Dermis blood vessel endothelial cell (primary cell): Measurements from ENCODE around the gene ZNF398. TPM values are rescaled to one million over a fixed set of nuclear protein-coding genes. Genes with fewer than 3 reads are reported as not detected.

ENCODE experiments used
- DNase-seq: peaks from one replicate; pipeline ENCODE4 v3.0.0; 2010
- total RNA-seq: library from RNA; depleted of rRNA; stranded (reverse); fragments of >200 nt; gene quantifications from 2 replicates; pipeline ENCODE4 v1.2.3, GENCODE V29; 2014

ZNF398 gene
- total RNA-seq, 1 donor from 2014 or later: 8.7 TPM

GRCh38 chr7:149153346-149153745 is 6.1 kb downstream of the ZNF398 start:
- no peak for DNase-seq

GRCh38 chr7:149154056-149154455 is 6.8 kb downstream of the ZNF398 start:
- DNase-seq: no peak

GRCh38 chr7:149156898-149157297 is 9.6 kb downstream of the ZNF398 start:
- DNase-seq: no peak

GRCh38 chr7:149161241-149161848 is 14.1 kb downstream of the ZNF398 start:
- peak; percentile 26 for DNase-seq

- no peak for DNase-seq
Measured at GRCh38 chr7:149166142-149166541, 18.9 kb downstream of the ZNF398 start.

- DNase-seq: no peak
Measured at GRCh38 chr7:149166630-149167352, 19.5 kb downstream of the ZNF398 start.

GRCh38 chr7:149171892-149172533 is 24.8 kb downstream of the ZNF398 start:
- DNase-seq: peak; percentile 33

- no peak for DNase-seq
Measured at GRCh38 chr7:149172534-149172920, 25.3 kb downstream of the ZNF398 start.

- DNase-seq: no peak
Measured at GRCh38 chr7:149175150-149175549, 27.9 kb downstream of the ZNF398 start.

- DNase-seq: no peak
Measured at GRCh38 chr7:149179241-149179640, 32.0 kb downstream of the ZNF398 start.

GRCh38 chr7:149180722-149181449 is 33.6 kb downstream of the ZNF398 start:
- peak; percentile 29 for DNase-seq

- peak; percentile 5 for DNase-seq
Measured at GRCh38 chr7:149181450-149181790, 34.2 kb downstream of the ZNF398 start.

- no peak for DNase-seq
Measured at GRCh38 chr7:149184274-149184673, 37.0 kb downstream of the ZNF398 start.

GRCh38 chr7:149188213-149188612 is 41.0 kb downstream of the ZNF398 start:
- DNase-seq: no peak

- peak; percentile 10 for DNase-seq
Measured at GRCh38 chr7:149188637-149189259, 41.5 kb downstream of the ZNF398 start.

- DNase-seq: no peak
Measured at GRCh38 chr7:149191851-149192250, 44.6 kb downstream of the ZNF398 start.

- DNase-seq: no peak
Measured at GRCh38 chr7:149194799-149195179, 47.5 kb downstream of the ZNF398 start.

- DNase-seq: peak; percentile 91
Measured at GRCh38 chr7:149195180-149196150, 48.2 kb downstream of the ZNF398 start, which contains the start of gene ZNF282. TSS of gene ZNF282 (plus strand) at chr7:149195546. CDS start at chr7:149195590, 44 bp downstream.

GRCh38 chr7:149196151-149196704 is 49.0 kb downstream of the ZNF398 start:
- peak; percentile 34 for DNase-seq

- DNase-seq: peak; percentile 38
Measured at GRCh38 chr7:149196705-149197171, 49.5 kb downstream of the ZNF398 start.

- no peak for DNase-seq
Measured at GRCh38 chr7:149197675-149198074, 50.4 kb downstream of the ZNF398 start.
